Uterus (tissue), 4 donors: ENCODE measurements around the gene MCM9. TPM values are rescaled to one million over a fixed set of nuclear protein-coding genes. Genes with fewer than 3 reads are reported as not detected.

ENCODE experiments used
- DNase-seq, 2 donors: peaks; one replicate each; pipeline ENCODE4 v3.0.0-alpha.2; 2019 to 2020
- H3K27ac ChIP-seq, 2 donors: fragments of 200-600 bp; sonication (generic); 1 replicate in 1 of 2; 2 replicates in 1 of 2; pipeline ENCODE4 v1.5.1; 2016 to 2018
- H3K27me3 ChIP-seq, 2 donors: fragments of 200-600 bp; sonication (generic); one replicate each; pipeline ENCODE4 v1.5.1; 2018 to 2019; ENCODE audit warnings: control low read depth in 1 of 2
- H3K36me3 ChIP-seq, 2 donors: fragments of 200-600 bp; sonication (generic); one replicate each; pipeline ENCODE4 v1.5.1; 2019; ENCODE audit warnings: control low read depth in 1 of 2
- H3K4me1 ChIP-seq, 2 donors: fragments of 200-600 bp; sonication (generic); one replicate each; pipeline ENCODE4 v1.5.1; 2018 to 2019; ENCODE audit warnings: control low read depth in 1 of 2
- H3K4me3 ChIP-seq, 2 donors: fragments of 200-600 bp; sonication (generic); 1 replicate in 1 of 2; 2 replicates in 1 of 2; pipeline ENCODE4 v1.5.1; 2018 to 2019; ENCODE audit warnings: mild to moderate bottlenecking in 1 of 2
- H3K9me3 ChIP-seq, 2 donors: fragments of 200-600 bp; sonication (generic); one replicate each; pipeline ENCODE4 v1.5.1; 2019; ENCODE audit warnings: control low read depth in 1 of 2
- POLR2A ChIP-seq, 2 donors: fragments of 450-650 bp; IDR thresholded peaks; one replicate each; pipeline ENCODE4 v1.6.1; 2016; ENCODE audit warnings: antibody characterized with exemption in 2 of 2, mild to moderate bottlenecking in 1 of 2, moderate library complexity in 1 of 2
- intact Hi-C: fragments of 100-400 bp; cut with DNase I; formaldehyde crosslinking; loops from one replicate; pipeline ENCODE4 v1.15.1; 2023; ENCODE audit warnings: low total_unique reads
- total RNA-seq, 4 donors: library from RNA; depleted of rRNA in 3 of 4; stranded (reverse); fragments of >200 nt in 3 of 4; gene quantifications; one replicate each; pipeline versions ENCODE4 v1.1.0 to v1.2.4, GENCODE V29; 2014 to 2023
- TF ChIP-seq, protein P1 (sequence below), 4 experiments: fragments of 200-600 bp in 2 of 4; fragments of 450-650 bp in 2 of 4; sonication (generic) in 2 of 4; IDR thresholded peaks; one replicate each; pipeline ENCODE4 v1.5.1; 2016 to 2019; ENCODE audit warnings: antibody characterized with exemption in 4 of 4, mild to moderate bottlenecking in 2 of 4, moderate library complexity in 1 of 4
- donor health status: DM: yes; HTN: yes; CAD: no.

MCM9 gene
- total RNA-seq, 4 donors from 2014 or later = 4.4 to 40.0 (median 24.5) TPM

DNA sequence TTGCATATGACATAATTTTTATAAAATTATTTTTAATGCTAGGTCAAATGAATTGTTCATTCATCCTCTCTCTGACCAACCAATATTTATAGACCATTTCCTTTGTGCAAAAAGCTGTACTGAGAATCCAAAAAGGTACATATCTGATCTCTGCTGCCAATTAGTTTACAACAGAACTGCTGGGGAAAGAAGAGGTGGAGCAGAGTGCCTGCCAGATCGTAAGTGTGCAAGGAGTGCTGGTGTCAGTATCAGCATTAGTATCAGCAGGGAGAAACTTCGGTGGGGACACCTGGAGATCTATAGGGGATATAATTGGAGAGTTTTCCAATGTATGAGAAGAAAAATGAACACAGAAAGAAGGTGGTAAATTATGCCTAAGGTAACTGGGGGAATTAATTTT lies 104.3 kb downstream of the MCM9 start:
- no peak overlapping the region for H3K4me3 ChIP-seq
- no peak overlapping the region for H3K27ac ChIP-seq
- no peaks in the 10 kb centered on the region for H3K36me3 ChIP-seq
- intact Hi-C loops = no loop called here
- H3K4me1 ChIP-seq = no peaks in the 10 kb centered on the region
- no peak for TF ChIP-seq POLR2A (IDR thresholded peaks at IDR 0.05)
- TF ChIP-seq, protein P1, sequence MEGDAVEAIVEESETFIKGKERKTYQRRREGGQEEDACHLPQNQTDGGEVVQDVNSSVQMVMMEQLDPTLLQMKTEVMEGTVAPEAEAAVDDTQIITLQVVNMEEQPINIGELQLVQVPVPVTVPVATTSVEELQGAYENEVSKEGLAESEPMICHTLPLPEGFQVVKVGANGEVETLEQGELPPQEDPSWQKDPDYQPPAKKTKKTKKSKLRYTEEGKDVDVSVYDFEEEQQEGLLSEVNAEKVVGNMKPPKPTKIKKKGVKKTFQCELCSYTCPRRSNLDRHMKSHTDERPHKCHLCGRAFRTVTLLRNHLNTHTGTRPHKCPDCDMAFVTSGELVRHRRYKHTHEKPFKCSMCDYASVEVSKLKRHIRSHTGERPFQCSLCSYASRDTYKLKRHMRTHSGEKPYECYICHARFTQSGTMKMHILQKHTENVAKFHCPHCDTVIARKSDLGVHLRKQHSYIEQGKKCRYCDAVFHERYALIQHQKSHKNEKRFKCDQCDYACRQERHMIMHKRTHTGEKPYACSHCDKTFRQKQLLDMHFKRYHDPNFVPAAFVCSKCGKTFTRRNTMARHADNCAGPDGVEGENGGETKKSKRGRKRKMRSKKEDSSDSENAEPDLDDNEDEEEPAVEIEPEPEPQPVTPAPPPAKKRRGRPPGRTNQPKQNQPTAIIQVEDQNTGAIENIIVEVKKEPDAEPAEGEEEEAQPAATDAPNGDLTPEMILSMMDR (IDR thresholded peaks at IDR 0.05) = no peak
- DNase-seq = no peak
- H3K9me3 ChIP-seq = no peaks in the 10 kb centered on the region
- no peaks in the 10 kb centered on the region for H3K27me3 ChIP-seq

DNA sequence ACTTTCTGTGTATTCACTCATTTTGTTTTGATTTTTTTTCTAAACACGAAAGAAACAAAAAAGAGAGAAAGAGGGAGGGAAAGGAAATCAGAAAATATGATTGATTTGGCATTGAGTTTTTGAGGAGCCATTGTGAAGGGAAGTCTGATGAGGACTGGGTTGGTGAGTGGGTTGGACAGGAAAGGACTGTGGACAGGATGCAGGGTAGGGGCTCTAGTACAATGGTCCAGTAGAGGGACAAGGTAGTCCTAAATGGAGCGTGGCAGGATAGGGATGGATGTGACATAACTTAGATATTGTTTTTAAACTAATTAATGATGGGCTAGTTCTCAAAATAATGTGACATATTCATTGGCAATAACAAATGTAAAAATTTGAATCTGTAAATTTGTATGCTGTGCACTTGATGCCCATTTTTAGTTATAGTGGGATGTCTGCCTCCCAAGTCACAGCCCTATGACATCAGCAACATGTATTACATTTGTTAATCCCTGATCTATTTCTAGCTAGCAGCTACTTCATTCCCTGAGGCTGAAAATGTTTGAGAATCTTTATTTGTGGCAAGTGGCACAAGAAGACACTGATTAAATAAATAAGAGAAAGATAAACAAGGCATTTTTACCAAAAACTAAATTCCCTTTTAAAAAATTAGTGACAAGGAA lies 105.0 kb downstream of the MCM9 start:
- Histone ChIP-seq H3K36me3 (no peaks in the 10 kb centered on the region), H3K4me1 (no peaks in the 10 kb centered on the region), H3K4me3 (no peak overlapping the region), H3K9me3 (no peaks in the 10 kb centered on the region), H3K27me3 (no peaks in the 10 kb centered on the region), H3K27ac (no peak overlapping the region)
- TF ChIP-seq POLR2A (IDR thresholded peaks at IDR 0.05) = no peak
- TF ChIP-seq, protein P1 (IDR thresholded peaks at IDR 0.05) = no peak
- DNase-seq = no peak
- intact Hi-C loops = no loop called here

DNA sequence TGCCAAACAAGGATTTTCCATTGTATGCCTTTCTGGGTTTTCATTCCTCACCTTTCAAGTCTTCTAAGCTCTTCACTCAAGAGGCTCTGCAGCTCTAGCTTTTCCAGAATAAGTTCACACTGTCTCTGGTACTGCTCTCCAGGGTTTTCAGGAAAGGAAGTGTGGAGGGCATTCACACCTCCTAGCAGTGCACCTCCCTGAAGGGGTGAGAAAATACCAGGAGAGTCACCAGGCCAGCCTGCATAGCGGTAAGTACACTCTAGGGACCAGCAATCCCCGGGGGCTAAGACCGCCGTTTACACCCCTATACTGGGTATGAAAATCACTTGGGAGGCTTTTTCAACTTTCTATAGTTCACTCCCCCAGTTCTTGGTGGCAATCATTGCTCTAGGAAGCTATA lies 108.9 kb downstream of the MCM9 start:
- TF ChIP-seq POLR2A (IDR thresholded peaks at IDR 0.05) = no peak
- TF ChIP-seq, protein P1 (IDR thresholded peaks at IDR 0.05) = no peak
- Histone ChIP-seq H3K9me3 (no peaks in the 10 kb centered on the region), H3K4me1 (no peaks in the 10 kb centered on the region), H3K36me3 (no peaks in the 10 kb centered on the region), H3K27ac (no peak overlapping the region), H3K4me3 (no peak overlapping the region), H3K27me3 (no peaks in the 10 kb centered on the region)
- DNase-seq = no peak
- intact Hi-C loops = no loop called here

DNA sequence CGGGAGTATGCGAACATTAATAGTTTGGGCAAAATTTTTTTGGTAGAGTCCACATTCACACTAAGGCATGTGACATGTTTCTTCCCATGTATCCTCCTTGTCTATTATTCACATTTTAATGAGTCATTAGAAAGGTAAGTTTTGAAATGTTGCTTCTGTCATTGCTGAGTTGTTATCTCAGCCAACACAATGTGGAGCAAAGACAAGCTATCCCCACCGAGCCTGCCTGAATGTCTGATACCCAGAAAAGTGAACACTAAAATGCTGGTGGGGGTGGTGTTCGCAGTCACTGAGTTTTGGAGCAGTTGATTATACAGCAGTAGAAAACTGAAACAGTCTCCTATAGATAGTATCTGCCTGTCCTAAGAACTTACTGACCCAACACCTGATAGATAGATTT lies 109.3 kb downstream of the MCM9 start:
- Histone ChIP-seq H3K36me3 (no peaks in the 10 kb centered on the region), H3K4me3 (no peak overlapping the region), H3K4me1 (no peaks in the 10 kb centered on the region), H3K9me3 (no peaks in the 10 kb centered on the region), H3K27ac (no peak overlapping the region), H3K27me3 (no peaks in the 10 kb centered on the region)
- TF ChIP-seq, protein P1 (IDR thresholded peaks at IDR 0.05) = no peak
- no peak for TF ChIP-seq POLR2A (IDR thresholded peaks at IDR 0.05)
- no peak for DNase-seq
- intact Hi-C loops = no loop called here

DNA sequence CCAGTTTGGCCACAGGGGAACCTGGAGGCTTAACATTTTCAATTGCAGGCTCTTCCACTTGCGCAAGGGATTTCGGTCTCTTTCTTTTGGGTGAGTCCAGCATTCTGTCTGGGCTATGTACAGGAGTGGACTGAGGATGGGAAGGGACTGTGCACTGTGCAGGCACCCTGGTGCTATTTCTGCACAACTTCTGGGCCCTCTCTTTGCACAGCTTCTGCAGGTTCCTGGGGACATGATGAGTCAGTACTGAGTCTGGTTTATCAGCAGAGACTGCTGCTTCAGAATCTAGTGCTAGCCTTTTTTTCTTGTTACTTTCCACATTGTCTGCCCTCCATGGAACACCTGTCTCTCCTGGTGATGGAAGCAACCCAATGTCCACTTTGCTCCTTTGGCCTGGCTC lies 119.5 kb downstream of the MCM9 start:
- no peak for DNase-seq

More for the DNA sequence above, 119.5 kb downstream of the MCM9 start:
- intact Hi-C loops = no loop called here
- no peaks in the 10 kb centered on the region for H3K4me1 ChIP-seq
- H3K4me3 ChIP-seq = no peak overlapping the region
- TF ChIP-seq, protein P1 (IDR thresholded peaks at IDR 0.05) = no peak
- TF ChIP-seq POLR2A (IDR thresholded peaks at IDR 0.05) = no peak
- no peaks in the 10 kb centered on the region for H3K9me3 ChIP-seq
- H3K27ac ChIP-seq = no peak overlapping the region
- no peaks in the 10 kb centered on the region for H3K27me3 ChIP-seq
- H3K36me3 ChIP-seq = peaks cover 0 to 3% of the 10 kb centered on the region in 2 donors
